ENCODE results near the gene CRTAC1. TPM values are rescaled to one million over a fixed set of nuclear protein-coding genes. Genes with fewer than 3 reads are reported as not detected.

CRTAC1 gene
- total and polyA plus RNA-seq, 9 of the 15 experiments (the other 6 are each of a cell fraction or from before 2014, with no cell fraction given): not detected

DNA sequence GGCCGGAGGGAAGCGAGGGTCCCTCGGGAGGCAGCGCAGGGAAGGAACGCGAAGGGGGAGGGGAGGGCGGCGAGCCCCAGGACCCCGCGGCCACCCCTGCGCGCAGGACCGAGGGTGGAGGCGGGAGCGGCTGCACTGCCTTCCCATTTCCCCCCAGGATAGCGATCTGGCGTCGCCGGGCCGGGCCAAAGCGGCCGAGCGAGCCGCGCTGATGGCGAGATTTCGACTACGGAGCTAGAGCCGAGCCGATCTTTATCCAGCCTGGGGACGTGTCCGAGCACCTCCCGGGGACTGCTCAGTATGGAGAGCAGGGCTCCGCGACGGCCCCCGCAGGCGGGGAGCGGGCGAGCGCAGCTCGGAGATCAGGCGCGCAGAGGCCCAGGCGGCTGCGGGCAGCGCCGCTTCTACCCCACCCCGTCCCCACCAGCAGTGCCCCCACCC, 590 bp upstream of the CRTAC1 start (continued):
- TF ChIP-seq, protein P1, sequence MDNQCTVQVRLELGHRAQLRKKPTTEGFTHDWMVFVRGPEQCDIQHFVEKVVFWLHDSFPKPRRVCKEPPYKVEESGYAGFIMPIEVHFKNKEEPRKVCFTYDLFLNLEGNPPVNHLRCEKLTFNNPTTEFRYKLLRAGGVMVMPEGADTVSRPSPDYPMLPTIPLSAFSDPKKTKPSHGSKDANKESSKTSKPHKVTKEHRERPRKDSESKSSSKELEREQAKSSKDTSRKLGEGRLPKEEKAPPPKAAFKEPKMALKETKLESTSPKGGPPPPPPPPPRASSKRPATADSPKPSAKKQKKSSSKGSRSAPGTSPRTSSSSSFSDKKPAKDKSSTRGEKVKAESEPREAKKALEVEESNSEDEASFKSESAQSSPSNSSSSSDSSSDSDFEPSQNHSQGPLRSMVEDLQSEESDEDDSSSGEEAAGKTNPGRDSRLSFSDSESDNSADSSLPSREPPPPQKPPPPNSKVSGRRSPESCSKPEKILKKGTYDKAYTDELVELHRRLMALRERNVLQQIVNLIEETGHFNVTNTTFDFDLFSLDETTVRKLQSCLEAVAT (IDR thresholded peaks at IDR 0.05): no peak
- TF ChIP-seq PPARD (CRISPR knock-in tag; IDR thresholded peaks at IDR 0.05) (no peak), MYC (IDR thresholded peaks at IDR 0.05; ENCODE audit: low read depth, low read length) (no peak), MYC (CRISPR knock-in tag; IDR thresholded peaks at IDR 0.05; ENCODE audit: borderline replicate concordance, low read depth) (no peak), FOXK1 (CRISPR knock-in tag; IDR thresholded peaks at IDR 0.05; ENCODE audit: borderline replicate concordance) (no peak), ARHGAP35 (IDR thresholded peaks at IDR 0.05; ENCODE audit: partially characterized antibody) (no peak), THRAP3 (IDR thresholded peaks at IDR 0.05; ENCODE audit: borderline replicate concordance) (no peak), GTF2F1 (IDR thresholded peaks at IDR 0.05; ENCODE audit: low read depth, low read length) (no peak), GABPB1 (CRISPR knock-in tag; IDR thresholded peaks at IDR 0.05) (no peak), POLR2AphosphoS2 (IDR thresholded peaks at IDR 0.05; ENCODE audit: low read length) (no peak), NEUROD1 (IDR thresholded peaks at IDR 0.05; ENCODE audit: borderline replicate concordance, low read depth, low read length, partially characterized antibody) (no peak)
- TF ChIP-seq, protein P2, sequence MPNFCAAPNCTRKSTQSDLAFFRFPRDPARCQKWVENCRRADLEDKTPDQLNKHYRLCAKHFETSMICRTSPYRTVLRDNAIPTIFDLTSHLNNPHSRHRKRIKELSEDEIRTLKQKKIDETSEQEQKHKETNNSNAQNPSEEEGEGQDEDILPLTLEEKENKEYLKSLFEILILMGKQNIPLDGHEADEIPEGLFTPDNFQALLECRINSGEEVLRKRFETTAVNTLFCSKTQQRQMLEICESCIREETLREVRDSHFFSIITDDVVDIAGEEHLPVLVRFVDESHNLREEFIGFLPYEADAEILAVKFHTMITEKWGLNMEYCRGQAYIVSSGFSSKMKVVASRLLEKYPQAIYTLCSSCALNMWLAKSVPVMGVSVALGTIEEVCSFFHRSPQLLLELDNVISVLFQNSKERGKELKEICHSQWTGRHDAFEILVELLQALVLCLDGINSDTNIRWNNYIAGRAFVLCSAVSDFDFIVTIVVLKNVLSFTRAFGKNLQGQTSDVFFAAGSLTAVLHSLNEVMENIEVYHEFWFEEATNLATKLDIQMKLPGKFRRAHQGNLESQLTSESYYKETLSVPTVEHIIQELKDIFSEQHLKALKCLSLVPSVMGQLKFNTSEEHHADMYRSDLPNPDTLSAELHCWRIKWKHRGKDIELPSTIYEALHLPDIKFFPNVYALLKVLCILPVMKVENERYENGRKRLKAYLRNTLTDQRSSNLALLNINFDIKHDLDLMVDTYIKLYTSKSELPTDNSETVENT (CRISPR knock-in tag; IDR thresholded peaks at IDR 0.05): no peak
